A673 (cell line): Measurements from ENCODE around the gene ACIN1.

ENCODE experiments used
- CTCF ChIP-seq: fragments of 300-800, 200-600 bp; sonication (generic); conservative IDR thresholded peaks from 2 replicates; pipeline ENCODE4 v1.5.1; 2017; ENCODE audit warnings: low read depth, mild to moderate bottlenecking, antibody characterized with exemption, low read length, moderate library complexity, mixed read lengths
- EZH2 ChIP-seq: fragments of 200-600 bp; sonication (generic); IDR thresholded peaks from 2 replicates; pipeline ENCODE4 v1.6.1; 2017; ENCODE audit warnings: borderline replicate concordance, low read depth, mild to moderate bottlenecking, mixed read lengths, antibody characterized with exemption, low read length; ENCODE audit not compliant: poor library complexity, severe bottlenecking

- TF ChIP-seq CTCF = no peak
- no peak for TF ChIP-seq EZH2
These were observed 9.2 kb upstream of the ACIN1 start for GRCh38 chr14:23104070-23104590.
